Activated naive CD8-positive, alpha-beta T cell treated with anti-CD3 and anti-CD28 coated beads, Interleukin-2, amount 50 U/mL, for 24 hours (primary cell): ENCODE measurements around the gene PCP2.

Experiments used
- ATAC-seq: fragments of 150-1000 bp; cut with Tn5 transposase; one replicate; pipeline ENCODE4 v1.10.0; 2021
- DNase-seq: peaks from one replicate; pipeline ENCODE4 v3.0.0; 2021
- H3K27ac Mint-ChIP-seq: one replicate; pipeline ENCODE4 v1.8.0; 2021; ENCODE audit warnings: mild to moderate bottlenecking, mixed read lengths
- H3K27me3 Mint-ChIP-seq: one replicate; pipeline ENCODE4 v1.8.0; 2021; ENCODE audit warnings: mixed read lengths
- H3K36me3 Mint-ChIP-seq: one replicate; pipeline ENCODE4 v1.8.0; 2021; ENCODE audit warnings: low read depth, mixed read lengths
- H3K4me1 Mint-ChIP-seq: one replicate; pipeline ENCODE4 v1.8.0; 2021; ENCODE audit warnings: mixed read lengths
- H3K4me3 Mint-ChIP-seq: one replicate; pipeline ENCODE4 v1.8.0; 2021; ENCODE audit warnings: mild to moderate bottlenecking, moderate library complexity, mixed read lengths
- H3K9me3 Mint-ChIP-seq: one replicate; pipeline ENCODE4 v1.8.0; 2021; ENCODE audit warnings: mixed read lengths

PCP2 gene

GRCh38 chr19:7633698-7634097 lies at the start of gene PCP2:
Gene PCP2, minus strand, starts transcription at chr19:7633719. Its CDS starts 262 bp downstream, at chr19:7633457.
- ATAC-seq: no peak
- Mint-ChIP-seq H3K36me3 (peaks cover 7% of the 10 kb centered on the region), H3K4me1 (peaks cover 40% of the 10 kb centered on the region), H3K27me3 (no peaks in the 10 kb centered on the region), H3K9me3 (no peaks in the 10 kb centered on the region), H3K27ac (no peak within 1 kb of the TSS), H3K4me3 (no peak within 1 kb of the TSS)
- DNase-seq: no peak

DNA sequence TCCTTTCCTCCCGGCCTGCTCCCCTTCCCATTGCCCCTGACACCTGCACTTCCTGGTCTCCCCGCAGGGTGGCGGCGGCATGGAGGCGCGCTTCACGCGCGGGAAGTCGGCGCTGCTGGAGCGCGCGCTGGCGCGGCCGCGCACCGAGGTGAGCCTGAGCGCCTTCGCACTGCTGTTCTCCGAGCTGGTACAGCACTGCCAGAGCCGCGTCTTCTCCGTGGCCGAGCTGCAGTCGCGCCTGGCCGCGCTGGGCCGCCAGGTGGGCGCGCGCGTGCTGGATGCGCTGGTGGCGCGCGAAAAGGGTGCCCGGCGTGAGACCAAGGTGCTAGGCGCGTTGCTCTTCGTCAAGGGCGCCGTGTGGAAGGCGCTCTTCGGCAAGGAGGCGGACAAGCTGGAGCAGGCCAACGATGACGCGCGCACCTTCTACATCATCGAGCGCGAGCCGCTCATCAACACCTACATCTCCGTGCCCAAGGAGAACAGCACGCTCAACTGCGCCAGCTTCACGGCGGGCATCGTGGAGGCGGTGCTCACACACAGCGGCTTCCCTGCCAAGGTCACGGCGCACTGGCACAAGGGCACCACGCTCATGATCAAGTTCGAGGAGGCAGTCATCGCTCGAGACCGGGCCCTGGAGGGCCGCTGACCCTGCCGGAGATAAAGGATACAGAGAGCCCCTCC lies 48.8 kb upstream of the PCP2 start:
- H3K4me3 Mint-ChIP-seq: peak overlapping the region; percentile 85
- H3K36me3 Mint-ChIP-seq: peaks cover 19% of the 10 kb centered on the region
- peaks cover 46% of the 10 kb centered on the region for H3K4me1 Mint-ChIP-seq
- DNase-seq: no peak
- peaks cover 14% of the 10 kb centered on the region for H3K27me3 Mint-ChIP-seq
- ATAC-seq: no peak
- H3K9me3 Mint-ChIP-seq: no peaks in the 10 kb centered on the region
- no peak overlapping the region for H3K27ac Mint-ChIP-seq

- peak overlapping the region; percentile 93 for H3K27ac Mint-ChIP-seq
- H3K9me3 Mint-ChIP-seq: no peaks in the 10 kb centered on the region
- peaks cover 52% of the 10 kb centered on the region for H3K4me1 Mint-ChIP-seq
- peak; percentile 90 for DNase-seq
- H3K36me3 Mint-ChIP-seq: peaks cover 19% of the 10 kb centered on the region
- H3K27me3 Mint-ChIP-seq: peaks cover 22% of the 10 kb centered on the region
- ATAC-seq: peak; percentile 53
- peak overlapping the region; percentile 85 for H3K4me3 Mint-ChIP-seq
Measured at GRCh38 chr19:7681340-7682174, 48.0 kb upstream of the PCP2 start.

DNA sequence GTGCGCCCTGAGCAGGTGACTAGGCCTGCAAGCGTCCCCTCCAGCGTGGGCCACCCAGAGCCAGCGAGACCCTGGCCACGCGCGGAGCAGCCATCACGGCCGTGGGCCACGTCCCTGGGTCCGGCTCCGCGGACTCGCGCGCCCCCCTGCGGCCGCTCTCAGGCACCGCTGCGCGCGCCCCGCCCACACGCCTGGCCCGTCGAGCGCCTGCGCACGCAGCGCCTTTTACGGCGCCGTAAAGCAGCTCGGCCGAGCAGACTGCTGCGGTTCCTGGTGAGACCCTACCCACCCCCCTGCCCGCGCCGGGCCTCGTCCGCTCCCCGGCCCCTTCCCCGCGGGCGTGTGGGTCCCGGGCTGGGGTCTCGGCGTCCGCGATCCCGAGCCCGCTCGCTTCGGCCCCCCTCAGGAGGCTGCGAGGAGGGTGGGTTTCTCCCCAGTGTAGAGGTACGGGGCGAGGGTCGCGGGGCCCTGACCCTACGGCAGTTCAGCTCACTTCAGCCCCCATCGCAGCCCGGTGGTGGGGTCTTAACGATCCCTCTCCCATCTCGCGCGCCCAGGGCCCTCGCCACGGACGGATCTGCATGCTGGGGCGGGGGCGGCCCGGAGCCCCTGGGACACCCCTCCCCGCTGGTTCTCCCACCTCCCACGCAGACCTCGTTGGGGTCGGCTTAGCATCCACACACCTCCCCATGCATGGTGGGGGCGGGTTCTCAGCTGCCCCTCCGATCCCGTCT lies 47.3 kb upstream of the PCP2 start, which contains the start of gene TRAPPC5:
Gene TRAPPC5, plus strand, starts transcription at position 228 of the 734 bp plus-strand sequence. CDS start 1,421 bp downstream, outside the sequence.
- H3K4me3 Mint-ChIP-seq: peak within 1 kb of the TSS; percentile 85
- H3K4me1 Mint-ChIP-seq: peaks cover 59% of the 10 kb centered on the region
- DNase-seq: peak; percentile 89
- no peaks in the 10 kb centered on the region for H3K9me3 Mint-ChIP-seq
- peak; percentile 37 for ATAC-seq
- H3K27me3 Mint-ChIP-seq: peaks cover 30% of the 10 kb centered on the region
- H3K27ac Mint-ChIP-seq: peak within 1 kb of the TSS; percentile 93
- H3K36me3 Mint-ChIP-seq: peaks cover 19% of the 10 kb centered on the region

DNA sequence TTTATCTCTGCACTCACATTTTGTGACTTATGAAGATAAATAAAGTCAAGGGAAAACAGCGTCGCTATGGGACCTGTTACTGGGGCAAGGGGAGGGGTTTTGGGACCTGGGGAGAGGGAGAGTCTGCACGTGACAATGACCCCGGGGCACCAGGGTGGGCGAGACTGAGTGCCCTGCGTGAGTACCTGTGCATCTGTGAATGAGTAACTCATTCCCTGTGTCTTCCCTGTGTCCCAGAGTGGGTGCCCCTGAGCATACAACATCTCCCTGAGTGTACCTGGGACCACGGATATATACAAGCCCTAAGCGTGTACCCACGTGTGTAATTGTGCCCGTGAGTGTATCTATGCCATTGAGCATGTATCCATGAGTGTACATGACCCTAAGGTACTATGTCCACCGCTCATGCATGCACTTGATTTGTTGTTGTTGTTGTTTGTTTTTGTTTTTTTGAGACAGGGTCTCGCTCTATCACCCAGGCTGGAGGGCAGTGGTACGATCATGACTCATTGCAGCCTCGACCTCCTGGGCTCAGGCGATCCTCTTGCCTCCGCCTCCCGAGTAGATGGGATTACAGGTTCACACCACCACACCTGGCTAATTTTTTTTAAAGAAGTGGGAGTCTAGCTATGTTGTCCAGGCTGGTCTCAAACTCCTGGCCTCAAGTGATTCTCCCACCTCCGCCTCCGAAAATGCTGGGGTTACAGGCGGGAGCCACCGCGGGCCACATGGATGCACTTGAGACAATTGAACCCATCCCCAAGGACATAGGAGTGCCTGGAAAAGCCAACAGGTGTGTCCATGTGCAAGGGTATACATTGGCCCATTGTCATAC lies 46.5 kb upstream of the PCP2 start:
- H3K9me3 Mint-ChIP-seq: no peaks in the 10 kb centered on the region
- ATAC-seq: no peak
- peak overlapping the region; percentile 85 for H3K4me3 Mint-ChIP-seq
- peaks cover 58% of the 10 kb centered on the region for H3K4me1 Mint-ChIP-seq
- peaks cover 15% of the 10 kb centered on the region for H3K36me3 Mint-ChIP-seq
- peaks cover 32% of the 10 kb centered on the region for H3K27me3 Mint-ChIP-seq
- DNase-seq: no peak
- peak overlapping the region; percentile 74 for H3K27ac Mint-ChIP-seq

- Mint-ChIP-seq H3K4me3 (peak overlapping the region; percentile 48), H3K4me1 (peaks cover 63% of the 10 kb centered on the region), H3K36me3 (peaks cover 15% of the 10 kb centered on the region), H3K27me3 (peaks cover 36% of the 10 kb centered on the region), H3K27ac (peak overlapping the region; percentile 74), H3K9me3 (peaks cover 4% of the 10 kb centered on the region)
- ATAC-seq (peak; percentile 53), DNase-seq (peak; percentile 61)
Measured at GRCh38 chr19:7678971-7679751, 45.6 kb upstream of the PCP2 start.

- Mint-ChIP-seq H3K27me3 (peaks cover 42% of the 10 kb centered on the region), H3K4me3 (no peak overlapping the region), H3K9me3 (peaks cover 7% of the 10 kb centered on the region), H3K36me3 (peaks cover 7% of the 10 kb centered on the region), H3K27ac (no peak overlapping the region), H3K4me1 (peaks cover 61% of the 10 kb centered on the region)
- ATAC-seq (no peak), DNase-seq (no peak)
Measured at GRCh38 chr19:7677669-7678311, 44.3 kb upstream of the PCP2 start.

GRCh38 chr19:7676854-7677253 lies 43.3 kb upstream of the PCP2 start, which contains the start of gene MCEMP1:
Gene MCEMP1, plus strand, starts transcription at chr19:7677090. Its CDS starts 31 bp downstream, at chr19:7677121.
- no peak within 1 kb of the TSS for H3K4me3 Mint-ChIP-seq

DNA sequence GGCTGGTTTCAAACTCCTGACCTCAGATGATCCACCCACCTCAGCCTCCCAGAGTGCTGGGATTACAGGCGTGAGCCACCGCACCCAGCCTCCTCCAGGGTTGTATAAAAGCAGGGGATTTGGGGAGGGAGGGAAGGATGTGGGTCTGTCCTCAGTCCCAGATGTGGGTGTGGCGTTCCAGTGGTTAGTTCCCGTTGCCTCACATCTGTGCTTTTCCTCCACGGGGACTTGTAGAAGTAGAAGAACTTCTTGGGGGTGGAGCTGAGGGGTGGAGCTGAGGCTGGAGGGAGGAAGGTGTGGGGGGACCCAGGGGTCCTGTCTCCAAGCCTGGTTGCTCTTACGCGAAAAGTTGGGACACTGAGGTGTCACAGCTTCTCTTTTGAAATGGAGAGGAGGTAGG lies 42.9 kb upstream of the PCP2 start:
- H3K27me3 Mint-ChIP-seq: peaks cover 46% of the 10 kb centered on the region
- DNase-seq (no peak), ATAC-seq (no peak)
- peaks cover 7% of the 10 kb centered on the region for H3K9me3 Mint-ChIP-seq
- H3K27ac Mint-ChIP-seq: no peak overlapping the region
- H3K4me1 Mint-ChIP-seq: peaks cover 52% of the 10 kb centered on the region
- H3K36me3 Mint-ChIP-seq: no peaks in the 10 kb centered on the region
- H3K4me3 Mint-ChIP-seq: no peak overlapping the region

More at GRCh38 chr19:7676854-7677253, 43.3 kb upstream of the PCP2 start, which contains the start of gene MCEMP1:
- Mint-ChIP-seq H3K27ac (no peak within 1 kb of the TSS), H3K27me3 (peaks cover 43% of the 10 kb centered on the region), H3K36me3 (peaks cover 2% of the 10 kb centered on the region), H3K9me3 (peaks cover 7% of the 10 kb centered on the region), H3K4me1 (peaks cover 54% of the 10 kb centered on the region)
- DNase-seq (no peak), ATAC-seq (no peak)

- Mint-ChIP-seq H3K27ac (no peak overlapping the region), H3K4me3 (no peak overlapping the region), H3K27me3 (peaks cover 56% of the 10 kb centered on the region), H3K4me1 (peaks cover 48% of the 10 kb centered on the region), H3K9me3 (peaks cover 7% of the 10 kb centered on the region), H3K36me3 (no peaks in the 10 kb centered on the region)
- DNase-seq (peak; percentile 53), ATAC-seq (peak; percentile 29)
Measured at GRCh38 chr19:7674010-7675005, 40.8 kb upstream of the PCP2 start.

DNA sequence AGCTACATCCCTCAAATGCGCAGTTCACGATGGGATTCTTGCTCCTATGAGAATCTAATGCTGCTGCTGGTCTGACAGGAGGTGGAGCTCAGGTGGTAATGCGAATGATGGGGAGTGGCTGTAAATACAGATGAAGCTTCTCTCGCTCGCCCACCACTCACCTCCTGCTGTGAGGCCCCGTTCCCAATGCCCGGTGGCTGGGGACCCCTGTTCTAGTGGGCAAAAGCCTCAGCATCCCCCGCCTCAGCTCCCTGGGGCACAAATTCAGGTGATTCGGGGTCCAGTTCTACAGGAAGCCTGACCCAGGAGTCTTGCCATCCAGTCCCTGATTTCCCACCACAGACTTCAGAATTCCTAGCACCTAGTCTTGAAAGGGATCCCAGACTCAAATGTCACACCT lies 39.0 kb upstream of the PCP2 start:
- Mint-ChIP-seq H3K9me3 (peaks cover 7% of the 10 kb centered on the region), H3K27ac (no peak overlapping the region), H3K36me3 (no peaks in the 10 kb centered on the region), H3K4me3 (no peak overlapping the region), H3K4me1 (peaks cover 33% of the 10 kb centered on the region), H3K27me3 (peaks cover 46% of the 10 kb centered on the region)
- DNase-seq: no peak
- no peak for ATAC-seq

- DNase-seq: no peak
- Mint-ChIP-seq H3K4me1 (peaks cover 17% of the 10 kb centered on the region), H3K9me3 (peaks cover 7% of the 10 kb centered on the region), H3K36me3 (no peaks in the 10 kb centered on the region), H3K4me3 (peak overlapping the region; percentile 24), H3K27me3 (peaks cover 33% of the 10 kb centered on the region), H3K27ac (no peak overlapping the region)
- ATAC-seq: no peak
Measured at GRCh38 chr19:7670790-7671189, 37.3 kb upstream of the PCP2 start.
